GM23338 (cell line): Measurements from ENCODE around the gene LSM2. TPM values are rescaled to one million over a fixed set of nuclear protein-coding genes. Genes with fewer than 3 reads are reported as not detected.
"Not testable (repeated sequence)": the region's sequence is repeated elsewhere in the genome, so short reads cannot be mapped to it uniquely, and the experiment has no call there.

ENCODE experiments used
- ATAC-seq: fragments of 200-7000 bp; cut with Tn5 transposase; 3 replicates; pipeline ENCODE4 v1.9.1; 2020
- DNase-seq: peaks from one replicate; pipeline ENCODE4 v3.0.0-alpha.2; 2015; ENCODE audit warnings: low spot score
- H2AFZ ChIP-seq: fragments of 200-600 bp; sonication (generic); 2 replicates; pipeline ENCODE4 v1.8.0; 2016; ENCODE audit warnings: antibody characterized with exemption, mild to moderate bottlenecking, moderate library complexity
- H3F3A ChIP-seq: fragments of 200-600 bp; sonication (generic); replicated peaks from 2 replicates; pipeline ENCODE4 v1.8.0; 2017; ENCODE audit warnings: antibody characterized with exemption, mixed run types, low read depth
- H3K27ac ChIP-seq: fragments of 200-600 bp; sonication (generic); 2 replicates; pipeline ENCODE4 v1.6.1; 2016; ENCODE audit warnings: low read depth
- H3K27me3 ChIP-seq: fragments of 200-600 bp; sonication (generic); 2 replicates; pipeline ENCODE4 v1.8.0; 2016; ENCODE audit warnings: mild to moderate bottlenecking, mixed run types, moderate library complexity; ENCODE audit not compliant: insufficient read depth
- H3K36me3 ChIP-seq: fragments of 200-600 bp; sonication (generic); 2 replicates; pipeline ENCODE4 v1.8.0; 2016; ENCODE audit warnings: mild to moderate bottlenecking; ENCODE audit not compliant: insufficient read depth
- H3K4me1 ChIP-seq: fragments of 200-600 bp; sonication (generic); 2 replicates; pipeline ENCODE4 v1.8.0; 2016; ENCODE audit warnings: mild to moderate bottlenecking, moderate library complexity; ENCODE audit not compliant: insufficient read depth
- H3K4me2 ChIP-seq: fragments of 200-600 bp; sonication (generic); 2 replicates; pipeline ENCODE4 v1.7.1; 2017; ENCODE audit warnings: mixed run types
- H3K4me3 ChIP-seq: fragments of 200-600 bp; sonication (generic); 2 replicates; pipeline ENCODE4 v1.6.1; 2016; ENCODE audit warnings: mixed run types
- H3K79me2 ChIP-seq: fragments of 200-600 bp; sonication (generic); replicated peaks from 2 replicates; pipeline ENCODE4 v1.8.0; 2017; ENCODE audit warnings: mild to moderate bottlenecking; ENCODE audit not compliant: insufficient read depth
- H3K9me2 ChIP-seq: fragments of 200-600 bp; sonication (generic); 2 replicates; pipeline ENCODE4 v1.8.0; 2017; ENCODE audit not compliant: insufficient read depth
- H4K20me1 ChIP-seq: fragments of 200-600 bp; sonication (generic); replicated peaks from 2 replicates; pipeline ENCODE4 v1.8.0; 2017; ENCODE audit warnings: mild to moderate bottlenecking; ENCODE audit not compliant: insufficient read depth
- H3K27ac Mint-ChIP-seq: 2 replicates; pipeline ENCODE4 v1.8.0; 2020; ENCODE audit warnings: inconsistent platforms, mild to moderate bottlenecking, moderate library complexity, mixed read lengths
- H3K27me3 Mint-ChIP-seq: 3 replicates; pipeline ENCODE4 v1.8.0; 2022; ENCODE audit warnings: low read depth, mild to moderate bottlenecking, moderate library complexity, mixed read lengths, inconsistent platforms; ENCODE audit not compliant: insufficient read depth, poor library complexity
- H3K36me3 Mint-ChIP-seq: 3 replicates; pipeline ENCODE4 v1.8.0; 2021; ENCODE audit warnings: low read depth, mild to moderate bottlenecking, inconsistent platforms, moderate library complexity, mixed read lengths
- H3K4me1 Mint-ChIP-seq: 3 replicates; pipeline ENCODE4 v1.8.0; 2020; ENCODE audit warnings: mild to moderate bottlenecking, inconsistent platforms, mixed read lengths
- H3K4me3 Mint-ChIP-seq: 3 replicates; pipeline ENCODE4 v1.8.0; 2021; ENCODE audit warnings: moderate library complexity, mild to moderate bottlenecking, inconsistent platforms, mixed read lengths
- H3K9me3 Mint-ChIP-seq: 3 replicates; pipeline ENCODE4 v1.8.0; 2020; ENCODE audit warnings: moderate library complexity, mild to moderate bottlenecking, inconsistent platforms, mixed read lengths
- CREB1 ChIP-seq: fragments of 250-450 bp; sonication (Bioruptor Pico); IDR thresholded peaks from 2 replicates; pipeline ENCODE4 v1.5.0; 2020; ENCODE audit warnings: low read depth, mild to moderate bottlenecking, moderate library complexity
- POLR2AphosphoS5 ChIP-seq: IDR thresholded peaks from 2 replicates; pipeline ENCODE4 v1.6.1; 2016; ENCODE audit warnings: antibody characterized with exemption, low read depth
- long read RNA-seq: library from polyadenylated mRNA; unstranded; transcript quantifications from one replicate; pipeline ENCODE4 v2.0.0, GENCODE V29; 2020; ENCODE audit not compliant: unreplicated experiment
- polyA plus RNA-seq: library from polyadenylated mRNA; unstranded; fragments of >200 nt; fragmentation: Nextera tagmentation; extraction: Ambion mirVana; gene quantifications from 2 replicates; pipeline ENCODE4 v1.2.1, GENCODE V29; 2016
- total RNA-seq: library from RNA; depleted of rRNA; stranded (reverse); fragments of >200 nt; shearing (Covaris generic); gene quantifications from 2 replicates; pipeline ENCODE4 v1.2.3, GENCODE V29; 2014; rRNA removed
- TF ChIP-seq, protein P1 (sequence below), 2 experiments: fragments of 200-600 bp in 1 of 2; sonication (generic) in 1 of 2; conservative IDR thresholded peaks; 2 replicates each; pipeline versions ENCODE4 v1.5.1 to v1.6.1; 2016 to 2017; ENCODE audit warnings: antibody characterized with exemption in 2 of 2, low read depth in 2 of 2, mild to moderate bottlenecking in 2 of 2, moderate library complexity in 1 of 2
- TF ChIP-seq, protein P2 (sequence below): IDR thresholded peaks from 2 replicates; pipeline ENCODE4 v1.6.1; 2016; ENCODE audit warnings: antibody characterized with exemption
- TF ChIP-seq, protein P3 (sequence below): IDR thresholded peaks from one replicate; pipeline ENCODE4 v1.6.1; 2018; ENCODE audit warnings: antibody characterized with exemption; ENCODE audit not compliant: unreplicated experiment

LSM2 gene
- 93.5 and 106 TPM in 2 replicates for total RNA-seq
- polyA plus RNA-seq: 140 and 143 TPM in 2 replicates
- long read RNA-seq, transcript LSM2-213 (5 exons, 820 nt): minor isoform, 11 of 115 reads
- long read RNA-seq, transcript LSM2-208 (5 exons, 876 nt): major isoform, 94 of 115 reads
- long read RNA-seq, partial matches to known transcripts: 3 of 115 reads
- long read RNA-seq, other reads (novel, unspliced or antisense): 4 of 115 reads

DNA sequence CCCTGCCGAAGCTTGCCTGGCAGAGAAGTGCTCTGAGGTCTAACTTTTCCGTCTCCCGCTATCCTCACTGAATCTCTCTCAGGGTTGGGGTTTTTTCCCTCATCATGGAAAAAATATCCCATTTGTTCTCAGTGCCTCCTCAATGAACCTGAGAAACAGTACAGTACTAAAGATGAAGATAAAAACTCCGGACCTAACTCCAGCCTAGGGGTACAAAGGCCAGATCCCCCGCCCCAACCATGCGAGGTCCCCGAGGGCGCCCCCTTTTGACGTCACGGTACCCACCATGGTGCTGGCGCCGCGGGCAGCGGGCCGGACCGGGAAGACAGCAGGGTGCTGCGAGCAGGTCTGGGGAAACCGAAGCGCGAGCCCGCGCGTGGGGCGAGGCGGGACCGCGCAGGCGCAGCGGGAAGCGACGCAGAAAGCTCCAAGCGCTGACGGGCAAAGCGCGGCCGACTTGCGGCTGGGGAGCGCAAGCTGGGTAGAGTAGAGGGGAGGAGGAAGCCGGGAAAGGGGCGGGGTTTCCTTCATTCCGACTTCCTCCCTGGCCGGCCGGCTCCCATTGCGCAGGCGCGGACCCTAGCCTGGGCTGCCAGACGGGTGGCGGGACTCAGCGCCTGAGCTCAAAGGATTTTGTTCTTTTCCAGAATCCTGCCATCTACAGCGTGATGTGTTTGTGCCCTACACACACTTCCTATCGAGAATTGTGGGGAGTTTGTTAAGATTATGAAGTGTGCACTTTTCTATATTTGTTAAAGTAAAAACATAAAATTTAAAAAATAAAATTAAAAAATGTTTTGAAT lies at the start of gene LSM2:
Gene LSM2, minus strand, starts transcription at position 497 of the 803 bp plus-strand sequence. Its CDS starts 209 bp downstream, at position 288.
- Histone ChIP-seq H3K4me1 (peaks cover 7% of the 10 kb centered on the region; the same call in 1 of the 2 replicates), H3K4me3 (peak within 1 kb of the TSS; percentile 96), H3K27ac (peak within 1 kb of the TSS; percentile 97), H3K27me3 (no peaks in the 10 kb centered on the region), H3F3A (peaks cover 15% of the 10 kb centered on the region), H4K20me1 (no peaks in the 10 kb centered on the region), H3K4me2 (peak within 1 kb of the TSS; percentile 97), H2AFZ (peak within 1 kb of the TSS; percentile 96), H3K79me2 (peaks cover 35% of the 10 kb centered on the region), H3K36me3 (no peaks in the 10 kb centered on the region; the same call in 1 of the 2 replicates), H3K9me2 (no peaks in the 10 kb centered on the region)
- Mint-ChIP-seq H3K27ac (peak within 1 kb of the TSS; percentile 93), H3K4me3 (peak within 1 kb of the TSS; percentile 93), H3K4me1 (peaks cover 4% of the 10 kb centered on the region; the same call in 1 of the 3 replicates), H3K36me3 (peaks cover 21% of the 10 kb centered on the region), H3K27me3 (peaks cover 9% of the 10 kb centered on the region), H3K9me3 (no peaks in the 10 kb centered on the region)
- TF ChIP-seq, protein P1, sequence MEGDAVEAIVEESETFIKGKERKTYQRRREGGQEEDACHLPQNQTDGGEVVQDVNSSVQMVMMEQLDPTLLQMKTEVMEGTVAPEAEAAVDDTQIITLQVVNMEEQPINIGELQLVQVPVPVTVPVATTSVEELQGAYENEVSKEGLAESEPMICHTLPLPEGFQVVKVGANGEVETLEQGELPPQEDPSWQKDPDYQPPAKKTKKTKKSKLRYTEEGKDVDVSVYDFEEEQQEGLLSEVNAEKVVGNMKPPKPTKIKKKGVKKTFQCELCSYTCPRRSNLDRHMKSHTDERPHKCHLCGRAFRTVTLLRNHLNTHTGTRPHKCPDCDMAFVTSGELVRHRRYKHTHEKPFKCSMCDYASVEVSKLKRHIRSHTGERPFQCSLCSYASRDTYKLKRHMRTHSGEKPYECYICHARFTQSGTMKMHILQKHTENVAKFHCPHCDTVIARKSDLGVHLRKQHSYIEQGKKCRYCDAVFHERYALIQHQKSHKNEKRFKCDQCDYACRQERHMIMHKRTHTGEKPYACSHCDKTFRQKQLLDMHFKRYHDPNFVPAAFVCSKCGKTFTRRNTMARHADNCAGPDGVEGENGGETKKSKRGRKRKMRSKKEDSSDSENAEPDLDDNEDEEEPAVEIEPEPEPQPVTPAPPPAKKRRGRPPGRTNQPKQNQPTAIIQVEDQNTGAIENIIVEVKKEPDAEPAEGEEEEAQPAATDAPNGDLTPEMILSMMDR (conservative IDR thresholded peaks at IDR 0.05; ENCODE audit: low read depth in 2 of 2): peak; percentile 30 to 45
- TF ChIP-seq, protein P2, sequence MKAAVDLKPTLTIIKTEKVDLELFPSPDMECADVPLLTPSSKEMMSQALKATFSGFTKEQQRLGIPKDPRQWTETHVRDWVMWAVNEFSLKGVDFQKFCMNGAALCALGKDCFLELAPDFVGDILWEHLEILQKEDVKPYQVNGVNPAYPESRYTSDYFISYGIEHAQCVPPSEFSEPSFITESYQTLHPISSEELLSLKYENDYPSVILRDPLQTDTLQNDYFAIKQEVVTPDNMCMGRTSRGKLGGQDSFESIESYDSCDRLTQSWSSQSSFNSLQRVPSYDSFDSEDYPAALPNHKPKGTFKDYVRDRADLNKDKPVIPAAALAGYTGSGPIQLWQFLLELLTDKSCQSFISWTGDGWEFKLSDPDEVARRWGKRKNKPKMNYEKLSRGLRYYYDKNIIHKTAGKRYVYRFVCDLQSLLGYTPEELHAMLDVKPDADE: peak; percentile 40; the same call in 1 of the 2 replicates
- peak; percentile 96 for TF ChIP-seq CREB1
- peak; percentile 82 for TF ChIP-seq POLR2AphosphoS5
- TF ChIP-seq, protein P3, sequence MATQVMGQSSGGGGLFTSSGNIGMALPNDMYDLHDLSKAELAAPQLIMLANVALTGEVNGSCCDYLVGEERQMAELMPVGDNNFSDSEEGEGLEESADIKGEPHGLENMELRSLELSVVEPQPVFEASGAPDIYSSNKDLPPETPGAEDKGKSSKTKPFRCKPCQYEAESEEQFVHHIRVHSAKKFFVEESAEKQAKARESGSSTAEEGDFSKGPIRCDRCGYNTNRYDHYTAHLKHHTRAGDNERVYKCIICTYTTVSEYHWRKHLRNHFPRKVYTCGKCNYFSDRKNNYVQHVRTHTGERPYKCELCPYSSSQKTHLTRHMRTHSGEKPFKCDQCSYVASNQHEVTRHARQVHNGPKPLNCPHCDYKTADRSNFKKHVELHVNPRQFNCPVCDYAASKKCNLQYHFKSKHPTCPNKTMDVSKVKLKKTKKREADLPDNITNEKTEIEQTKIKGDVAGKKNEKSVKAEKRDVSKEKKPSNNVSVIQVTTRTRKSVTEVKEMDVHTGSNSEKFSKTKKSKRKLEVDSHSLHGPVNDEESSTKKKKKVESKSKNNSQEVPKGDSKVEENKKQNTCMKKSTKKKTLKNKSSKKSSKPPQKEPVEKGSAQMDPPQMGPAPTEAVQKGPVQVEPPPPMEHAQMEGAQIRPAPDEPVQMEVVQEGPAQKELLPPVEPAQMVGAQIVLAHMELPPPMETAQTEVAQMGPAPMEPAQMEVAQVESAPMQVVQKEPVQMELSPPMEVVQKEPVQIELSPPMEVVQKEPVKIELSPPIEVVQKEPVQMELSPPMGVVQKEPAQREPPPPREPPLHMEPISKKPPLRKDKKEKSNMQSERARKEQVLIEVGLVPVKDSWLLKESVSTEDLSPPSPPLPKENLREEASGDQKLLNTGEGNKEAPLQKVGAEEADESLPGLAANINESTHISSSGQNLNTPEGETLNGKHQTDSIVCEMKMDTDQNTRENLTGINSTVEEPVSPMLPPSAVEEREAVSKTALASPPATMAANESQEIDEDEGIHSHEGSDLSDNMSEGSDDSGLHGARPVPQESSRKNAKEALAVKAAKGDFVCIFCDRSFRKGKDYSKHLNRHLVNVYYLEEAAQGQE: no peak
- ATAC-seq (peak; percentile 93), DNase-seq (peak; percentile 98)

DNA sequence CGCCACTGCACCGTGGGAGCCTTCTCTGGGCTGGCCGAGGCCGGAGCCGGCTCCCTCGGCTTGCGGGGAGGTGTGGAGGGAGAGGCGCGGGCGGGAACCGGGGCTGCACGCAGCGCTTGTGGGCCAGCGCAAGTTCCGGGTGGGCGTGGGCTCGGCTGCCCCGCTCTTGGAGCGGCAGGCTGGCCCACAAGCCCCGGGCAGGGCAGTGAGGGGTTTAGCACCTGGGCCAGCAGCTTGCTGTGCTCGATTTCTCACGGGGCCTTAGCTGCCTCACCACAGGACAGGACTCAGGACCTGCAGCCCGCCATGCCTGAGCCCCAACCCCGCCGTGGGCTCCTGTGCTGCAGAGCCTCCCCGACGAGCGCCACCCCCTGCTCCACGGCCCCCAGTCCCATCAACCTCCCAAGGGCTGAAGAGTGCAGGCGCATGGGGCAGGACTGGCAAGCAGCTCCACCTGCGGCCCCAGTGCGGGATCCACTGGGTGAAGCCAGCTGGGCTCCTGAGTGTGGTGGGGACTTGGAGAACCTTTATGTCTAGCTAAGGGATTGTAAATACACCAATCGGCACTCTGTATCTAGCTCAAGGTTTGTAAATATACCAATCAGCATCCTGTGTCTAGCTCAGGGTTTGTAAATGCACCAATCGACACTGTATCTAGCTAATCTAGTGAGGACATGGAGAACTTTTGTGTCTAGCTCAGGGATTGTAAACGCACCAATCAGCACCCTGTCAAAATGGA lies 45.4 kb upstream of the LSM2 start:
- H3K27me3 Mint-ChIP-seq, H3K27ac Mint-ChIP-seq, H3K9me2 ChIP-seq, H3K27ac ChIP-seq, H3K27me3 ChIP-seq, H3K4me3 Mint-ChIP-seq, H3K4me1 ChIP-seq, H3K36me3 ChIP-seq, H4K20me1 ChIP-seq, H3K4me1 Mint-ChIP-seq, H3K79me2 ChIP-seq: not testable (repeated sequence)
- Histone ChIP-seq H2AFZ (peak overlapping the region; percentile 92), H3F3A (peaks cover 11% of the 10 kb centered on the region; the same call in 1 of the 2 replicates), H3K4me3 (peak overlapping the region; percentile 43), H3K4me2 (peak overlapping the region; percentile 78)
- peaks cover 23% of the 10 kb centered on the region for H3K36me3 Mint-ChIP-seq
- DNase-seq (peak; percentile 58), ATAC-seq (peak; percentile 78)
- H3K9me3 Mint-ChIP-seq: peaks cover 22% of the 10 kb centered on the region
